Testis (tissue), 2 donors: ENCODE data around the gene CDK2AP2.

ENCODE experiments used
- CTCF ChIP-seq, 3 experiments: fragments of 450-650 bp in 2 of 3; fragments of 200-600 bp in 1 of 3; sonication (generic) in 1 of 3; IDR thresholded peaks; one replicate each; pipeline ENCODE4 v1.5.1; 2016 to 2019; ENCODE audit warnings: antibody characterized with exemption in 3 of 3, mild to moderate bottlenecking in 2 of 3, moderate library complexity in 1 of 3
- POLR2A ChIP-seq: fragments of 450-650 bp; IDR thresholded peaks from one replicate; pipeline ENCODE4 v1.6.1; 2017; ENCODE audit warnings: antibody characterized with exemption, mild to moderate bottlenecking, moderate library complexity

- TF ChIP-seq CTCF (IDR thresholded peaks at IDR 0.05) (no peak), POLR2A (no peak)
Observed at GRCh38 chr11:67498544-67498972, 9.4 kb downstream of the CDK2AP2 start.
